Measurements from ENCODE around the gene FDCSP. TPM values are rescaled to one million over a fixed set of nuclear protein-coding genes. Genes with fewer than 3 reads are reported as not detected.

FDCSP gene
- total RNA-seq, 1 experiment from 2014 or later, result not detected

DNA sequence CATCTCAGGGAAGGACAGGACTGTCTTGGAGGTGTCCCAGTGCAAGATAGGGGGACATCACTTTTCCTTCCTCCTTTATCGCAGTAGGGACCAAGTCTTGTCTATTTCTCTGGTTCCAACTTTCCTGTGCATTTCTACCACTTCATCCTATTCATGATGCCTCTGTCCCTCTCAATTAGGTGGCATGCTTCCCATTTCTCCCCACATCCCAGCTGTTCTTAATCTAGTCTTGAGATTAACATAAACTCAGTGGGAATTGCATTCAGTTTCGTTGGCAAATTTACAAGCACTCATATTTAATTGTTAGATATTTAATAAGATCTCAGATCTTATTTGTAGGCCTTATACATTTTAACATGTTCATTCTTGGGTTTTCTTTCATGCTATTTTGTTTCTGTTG, 46.1 kb upstream of the FDCSP start:
- Histone ChIP-seq H3K27ac (ENCODE audit: insufficient read length, low read depth, low read length) (no peak overlapping the region), H3K23ac (ENCODE audit: insufficient read length, low read depth, low read length) (peak overlapping the region; percentile 95), H3K56ac (ENCODE audit: insufficient read length, low read depth, low read length) (no peak overlapping the region), H4K20me1 (ENCODE audit: control insufficient read depth, insufficient read depth, insufficient read length) (no peaks in the 10 kb centered on the region), H3K27me3 (ENCODE audit: insufficient read depth, low read length) (no peaks in the 10 kb centered on the region), H3K9me3 (ENCODE audit: control insufficient read depth, low read depth, low read length) (no peaks in the 10 kb centered on the region), H3K79me1 (ENCODE audit: insufficient read depth, low read depth, low read length, poor library complexity, severe bottlenecking) (no peaks in the 10 kb centered on the region), H3T11ph (ENCODE audit: low read length) (no peak overlapping the region), H3K4ac (ENCODE audit: low read depth, low read length) (no peak overlapping the region), H4K5ac (ENCODE audit: insufficient read length, low read depth, low read length) (no peak overlapping the region), H3K18ac (ENCODE audit: insufficient read length, low read depth, low read length) (no peak overlapping the region), H2AFZ (ENCODE audit: low read length) (no peak overlapping the region), H3K79me2 (ENCODE audit: insufficient read depth, low read length) (no peaks in the 10 kb centered on the region), H2AK5ac (ENCODE audit: insufficient read length, low read length) (no peak overlapping the region), H2BK120ac (ENCODE audit: low read depth, low read length, poor library complexity, severe bottlenecking) (no peak overlapping the region), H3K14ac (ENCODE audit: insufficient read depth, low read length) (no peak overlapping the region), H4K91ac (ENCODE audit: insufficient read length, low read depth, low read length) (no peak overlapping the region), H2BK15ac (ENCODE audit: low read depth, low read length) (no peak overlapping the region), H3K23me2 (ENCODE audit: insufficient read length, low read depth, low read length, poor library complexity, severe bottlenecking) (no peaks in the 10 kb centered on the region), H2BK5ac (ENCODE audit: insufficient read length, low read length) (no peak overlapping the region), H3K4me1 (ENCODE audit: insufficient read depth, low read length) (no peaks in the 10 kb centered on the region), H3K9ac (ENCODE audit: extremely low read depth, insufficient read length, low read length) (no peak overlapping the region), H3K4me2 (ENCODE audit: insufficient read depth, insufficient read length, low read length) (no peak overlapping the region), H2BK20ac (ENCODE audit: low read depth, low read length, poor library complexity, severe bottlenecking) (no peak overlapping the region), H4K8ac (replicated peaks; ENCODE audit: insufficient read length, low read depth, low read length) (no peak overlapping the region), H2BK12ac (ENCODE audit: insufficient read length, low read depth, low read length) (no peak overlapping the region)
- DNase-seq, result no peak
- Mint-ChIP-seq H3K4me3 (no peak overlapping the region), H3K36me3 (ENCODE audit: insufficient read depth in 1 of 3, low read depth in 3 of 3) (no peaks in the 10 kb centered on the region), H3K27ac (no peak overlapping the region), H3K9me3 (no peaks in the 10 kb centered on the region), H3K27me3 (ENCODE audit: low read depth) (no peaks in the 10 kb centered on the region), H3K4me1 (no peaks in the 10 kb centered on the region)
- no peak for TF ChIP-seq CTCF (conservative IDR thresholded peaks at IDR 0.05)
- no CpG with 5 or more reads among the region's 2 CpGs for WGBS (ENCODE audit: extremely low coverage, insufficient read length, low lambda C conversion rate)

All from H9 (cell line).